Head of caudate nucleus (tissue), 42 donors: ENCODE measurements around the gene SCN1A.
A peak's percentile ranks its signal among the peaks of the same experiment; 100 is the strongest.
"Not testable (repeated sequence)": the region's sequence is repeated elsewhere in the genome, so short reads cannot be mapped to it uniquely, and the experiment has no call there.

ENCODE experiments used
- DNase-seq, 42 donors: peaks; one replicate each; pipeline versions ENCODE4 v3.0.0 to v3.0.0-alpha.2; 2020 to 2021; ENCODE audit warnings: mixed read lengths in 7 of 42
- intact Hi-C: fragments of 100-400 bp; cut with DNase I; formaldehyde crosslinking; loops from one replicate; pipeline ENCODE4 v1.15.0; 2022

The SCN1A gene

GRCh38 chr2:166127217-166128155, at the start of gene SCN1A:
SCN1A (minus strand) TSS chr2:166128020; CDS start chr2:166073621, 54,399 bp downstream.
- intact Hi-C loops: loop anchor here (10.0 kb wide), 2 partner anchors 63 to 173 kb away; partner anchors contain the start of gene TTC21B
- DNase-seq: peak in 30 of 42 donors; percentile 6 to 70 (median 32)

- DNase-seq: no peak
- intact Hi-C loops: no loop called here
These were observed 45.4 kb upstream of the SCN1A start for GRCh38 chr2:166173263-166173662.

GRCh38 chr2:166171216-166171615, 43.4 kb upstream of the SCN1A start:
- DNase-seq: no peak
- intact Hi-C loops: no loop called here

- DNase-seq: no peak
- intact Hi-C loops: no loop called here
These were observed 42.5 kb upstream of the SCN1A start for GRCh38 chr2:166170356-166170755.

GRCh38 chr2:166167449-166167848, 39.6 kb upstream of the SCN1A start:
- DNase-seq: no peak
- intact Hi-C loops: no loop called here

- no peak for DNase-seq
- intact Hi-C loops: no loop called here
These were observed 36.0 kb upstream of the SCN1A start for GRCh38 chr2:166163775-166164174.

- intact Hi-C loops: no loop called here
- no peak for DNase-seq
These were observed 30.7 kb upstream of the SCN1A start for GRCh38 chr2:166158546-166158945.

- DNase-seq: no peak
- intact Hi-C loops: no loop called here
These were observed 29.8 kb upstream of the SCN1A start for GRCh38 chr2:166157578-166157977.

- DNase-seq: no peak
- intact Hi-C loops: no loop called here
These were observed 29.2 kb upstream of the SCN1A start for GRCh38 chr2:166156985-166157490.

- intact Hi-C loops: no loop called here
- no peak for DNase-seq
These were observed 27.8 kb upstream of the SCN1A start for GRCh38 chr2:166155589-166155988.

- DNase-seq: no peak
- intact Hi-C loops: no loop called here
These were observed 27.0 kb upstream of the SCN1A start for GRCh38 chr2:166154685-166155338.

GRCh38 chr2:166152064-166152463, 24.2 kb upstream of the SCN1A start:
- intact Hi-C loops: no loop called here
- no peak for DNase-seq

- intact Hi-C loops: no loop called here
- peak in 22 of 42 donors; percentile 2 to 59 (median 34) for DNase-seq
These were observed 20.9 kb upstream of the SCN1A start for GRCh38 chr2:166148500-166149400.

- intact Hi-C loops: no loop called here
- DNase-seq: no peak
These were observed 20.1 kb upstream of the SCN1A start for GRCh38 chr2:166147883-166148282.

- DNase-seq: no peak
- intact Hi-C loops: no loop called here
These were observed 16.3 kb upstream of the SCN1A start for GRCh38 chr2:166144071-166144470.

GRCh38 chr2:166140932-166141331, 13.1 kb upstream of the SCN1A start:
- no peak for DNase-seq
- intact Hi-C loops: no loop called here

- intact Hi-C loops: no loop called here
- DNase-seq: no peak
These were observed 12.7 kb upstream of the SCN1A start for GRCh38 chr2:166140475-166140874.

GRCh38 chr2:166139479-166139878, 11.7 kb upstream of the SCN1A start:
- DNase-seq, intact Hi-C loops: not testable (repeated sequence)

GRCh38 chr2:166138667-166139066, 10.8 kb upstream of the SCN1A start:
- intact Hi-C loops: no loop called here
- DNase-seq: no peak
